OCI-M1 (cell line): Measurements from ENCODE around the gene TMEM182.

Source experiments
- DNase-seq: peaks from one replicate; lab custom pipeline; 2025; lab: John Stamatoyannopoulos, UW

TMEM182 gene

DNA sequence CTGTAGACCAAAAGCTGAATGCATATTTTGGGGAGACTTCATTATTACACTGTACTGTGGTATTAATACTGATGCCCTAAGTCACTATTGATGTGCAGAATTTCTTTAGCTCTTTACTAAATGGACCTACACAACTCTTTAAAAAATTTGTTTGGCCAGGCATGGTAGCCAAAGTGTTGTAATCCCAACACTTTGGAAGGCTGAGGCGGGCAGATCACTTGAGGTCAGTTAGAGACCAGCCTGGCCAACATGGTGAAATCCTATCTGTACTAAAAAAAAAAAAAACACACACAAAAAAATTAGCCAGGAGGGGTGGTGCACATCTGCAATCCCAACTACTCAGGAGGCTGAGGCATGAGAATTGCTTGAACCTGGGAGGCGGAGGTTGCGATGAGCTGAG is 6.4 kb downstream of the TMEM182 start:
- DNase-seq: no peak

DNA sequence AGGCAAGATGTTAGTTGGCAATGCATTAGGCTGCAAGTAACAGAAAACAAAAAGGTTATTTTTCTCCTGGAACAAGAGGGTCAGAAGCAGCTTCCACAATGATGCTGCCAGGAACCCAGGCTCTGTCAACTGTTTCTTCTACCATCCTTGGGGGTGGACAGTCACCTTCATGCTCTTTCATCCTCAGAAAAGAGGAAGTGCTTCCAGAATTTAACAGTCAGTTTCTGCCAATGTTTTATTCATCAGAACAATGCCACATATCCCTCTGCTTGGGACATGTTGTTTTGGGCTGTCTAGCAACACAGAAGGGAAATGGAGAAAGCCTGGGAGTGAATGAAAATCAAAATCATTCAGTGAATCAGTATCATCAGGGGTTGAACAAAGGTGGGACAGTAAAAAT is 7.1 kb downstream of the TMEM182 start:
- DNase-seq: no peak

DNA sequence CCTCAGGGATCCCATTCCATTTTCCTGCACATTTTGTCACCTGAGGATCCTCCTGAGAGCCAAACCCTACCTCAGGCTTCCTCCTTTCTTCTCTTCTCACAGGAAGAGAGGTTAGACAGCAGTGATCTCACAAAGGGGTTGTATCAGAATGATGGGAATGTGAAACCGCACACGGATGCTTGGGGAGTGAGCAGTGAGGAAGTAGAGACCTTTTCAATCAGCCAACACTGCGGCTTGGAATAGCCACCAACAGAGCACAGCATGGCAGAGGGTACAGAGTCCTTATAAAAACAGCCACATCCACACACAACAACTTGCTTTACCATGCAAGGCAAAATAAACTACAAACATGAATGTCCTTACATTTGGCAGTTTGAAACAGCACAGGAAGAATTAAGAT is 8.7 kb downstream of the TMEM182 start:
- DNase-seq: no peak

DNA sequence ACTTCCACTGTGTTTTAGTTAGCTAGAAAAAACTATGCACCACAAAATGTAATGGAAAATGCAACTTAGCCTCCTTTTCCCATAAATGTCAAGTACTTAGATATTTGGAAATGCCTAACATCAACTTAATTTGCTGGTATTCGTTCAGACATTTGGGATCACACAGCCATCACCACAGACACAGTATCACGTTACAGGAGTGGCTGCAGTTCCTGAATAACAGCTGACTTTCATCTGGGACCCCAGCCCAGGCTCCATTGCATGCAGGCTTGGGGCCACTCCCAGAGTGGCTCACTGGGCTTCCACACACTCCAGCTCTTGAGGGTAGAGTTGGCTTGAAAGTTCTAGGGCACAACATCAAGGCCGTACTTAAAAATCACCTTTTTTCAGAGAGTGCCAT is 9.3 kb downstream of the TMEM182 start:
- DNase-seq: no peak

DNA sequence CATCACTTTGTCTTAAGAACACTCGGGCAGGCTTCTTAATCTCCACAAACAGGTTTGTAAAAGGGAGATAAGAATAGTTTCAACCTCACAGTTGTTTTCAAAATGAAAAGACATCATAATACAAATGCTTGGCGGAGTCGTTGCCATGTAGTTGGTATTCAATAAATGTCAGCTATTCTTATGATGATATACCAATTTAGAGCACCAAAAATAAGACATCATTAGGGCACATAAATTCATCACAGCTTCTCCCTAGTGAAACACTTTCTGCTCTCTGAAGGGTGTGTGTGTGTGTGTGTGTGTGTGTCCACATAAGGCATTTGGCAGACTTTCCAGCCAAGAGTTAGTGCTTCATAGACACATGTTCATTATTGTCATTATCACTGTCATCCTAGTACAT is 10.8 kb downstream of the TMEM182 start:
- no peak for DNase-seq

DNA sequence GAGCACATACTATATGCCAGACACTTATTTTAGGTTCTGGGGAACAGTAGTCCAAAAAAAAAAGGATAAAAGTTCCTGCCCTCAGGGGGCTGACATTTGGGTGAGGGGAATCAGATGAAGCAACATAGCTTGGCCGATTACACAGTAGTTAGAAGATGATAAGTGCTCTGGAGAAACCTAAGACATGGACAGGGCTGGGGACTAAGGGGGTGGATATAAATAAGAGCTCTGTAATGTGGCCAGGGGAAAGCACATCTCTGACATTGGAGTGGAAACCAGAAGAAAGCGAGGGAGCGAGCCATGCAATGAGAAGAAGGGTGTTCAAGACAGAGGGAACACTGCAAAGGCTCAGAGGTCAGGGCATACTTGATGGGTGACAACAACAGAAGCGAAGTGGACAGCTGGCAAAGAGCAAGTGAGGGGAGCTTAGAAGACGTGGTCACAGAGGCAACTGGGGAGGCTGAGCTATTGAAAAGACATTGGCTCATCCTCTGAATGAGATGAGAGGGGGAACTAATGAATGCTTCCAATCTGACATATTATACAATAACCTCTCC is 11.4 kb downstream of the TMEM182 start:
- DNase-seq: no peak

DNA sequence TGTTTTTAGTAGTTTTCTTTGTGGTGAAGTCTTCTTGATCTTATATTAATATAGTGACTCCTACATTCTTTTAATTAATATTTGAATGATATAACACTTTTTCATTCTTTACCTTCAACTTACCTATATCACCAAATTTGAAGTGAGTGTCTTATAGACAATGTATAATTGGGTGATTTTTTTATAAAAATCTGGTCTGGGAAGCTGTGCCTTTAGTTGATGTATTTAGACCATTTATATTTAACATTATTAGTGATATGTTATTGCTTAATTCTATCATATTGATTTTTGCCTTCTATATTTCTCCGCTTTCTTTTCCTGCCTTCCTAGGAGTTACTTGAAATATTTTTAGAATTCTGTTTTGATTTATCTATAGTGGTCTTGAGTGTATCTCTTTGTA is 16.4 kb downstream of the TMEM182 start:
- DNase-seq: no peak

DNA sequence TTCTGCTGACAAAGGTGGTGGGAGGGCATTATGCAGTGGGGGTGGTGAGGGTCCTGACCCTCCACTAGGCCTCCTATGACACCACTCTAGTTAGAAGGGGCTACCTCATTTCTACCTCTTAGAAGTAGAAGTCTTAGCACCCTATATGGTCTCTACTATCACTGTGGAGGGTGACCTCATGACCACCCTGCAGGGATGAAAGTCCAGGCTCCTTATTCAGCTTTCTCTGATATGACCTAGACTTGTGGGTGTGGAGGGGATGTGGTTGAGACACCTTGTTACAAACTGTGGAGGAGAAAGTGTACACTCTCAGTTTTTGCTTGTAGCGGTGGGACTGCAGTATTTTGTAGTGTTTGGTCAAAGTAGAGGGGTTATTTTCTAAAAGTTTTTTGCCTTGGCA is 18.6 kb downstream of the TMEM182 start:
- DNase-seq: no peak

DNA sequence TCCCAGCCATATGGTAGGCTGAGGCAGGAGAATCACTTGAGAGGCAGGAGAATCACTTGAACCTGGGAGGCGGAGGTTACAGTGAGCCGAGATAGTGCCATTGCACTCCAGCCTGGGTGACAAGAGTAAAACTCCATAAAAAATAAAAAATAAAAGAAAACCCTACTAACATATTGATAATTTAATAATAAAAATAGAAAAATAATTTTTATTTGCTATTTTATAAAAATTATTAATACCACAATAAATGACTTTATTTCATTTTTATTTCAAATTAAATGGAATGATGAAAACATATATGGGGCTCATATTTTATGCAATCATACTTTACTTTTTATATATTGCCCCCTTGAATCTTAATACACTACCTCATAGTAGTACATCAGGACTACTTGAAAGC is 20.4 kb downstream of the TMEM182 start:
- DNase-seq: no peak

DNA sequence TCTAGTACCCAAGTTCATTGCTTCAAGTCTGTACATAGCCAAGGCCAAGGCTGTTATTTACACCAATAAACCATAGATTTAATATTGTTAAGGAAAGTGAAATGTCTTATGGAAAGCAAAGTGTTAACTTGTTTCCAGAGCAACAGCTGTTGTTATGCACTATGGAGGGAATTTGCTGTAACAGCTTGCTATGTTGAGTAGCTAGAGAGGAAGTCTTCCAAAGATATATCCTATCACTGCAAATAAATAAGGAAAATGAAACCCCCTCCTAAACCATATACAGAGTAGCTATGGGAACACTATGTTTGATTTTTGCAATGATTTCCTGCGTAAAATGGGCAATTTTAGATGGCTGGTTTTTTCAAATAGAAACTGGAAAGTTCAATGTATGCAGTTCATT is 21.1 kb downstream of the TMEM182 start:
- DNase-seq: no peak

DNA sequence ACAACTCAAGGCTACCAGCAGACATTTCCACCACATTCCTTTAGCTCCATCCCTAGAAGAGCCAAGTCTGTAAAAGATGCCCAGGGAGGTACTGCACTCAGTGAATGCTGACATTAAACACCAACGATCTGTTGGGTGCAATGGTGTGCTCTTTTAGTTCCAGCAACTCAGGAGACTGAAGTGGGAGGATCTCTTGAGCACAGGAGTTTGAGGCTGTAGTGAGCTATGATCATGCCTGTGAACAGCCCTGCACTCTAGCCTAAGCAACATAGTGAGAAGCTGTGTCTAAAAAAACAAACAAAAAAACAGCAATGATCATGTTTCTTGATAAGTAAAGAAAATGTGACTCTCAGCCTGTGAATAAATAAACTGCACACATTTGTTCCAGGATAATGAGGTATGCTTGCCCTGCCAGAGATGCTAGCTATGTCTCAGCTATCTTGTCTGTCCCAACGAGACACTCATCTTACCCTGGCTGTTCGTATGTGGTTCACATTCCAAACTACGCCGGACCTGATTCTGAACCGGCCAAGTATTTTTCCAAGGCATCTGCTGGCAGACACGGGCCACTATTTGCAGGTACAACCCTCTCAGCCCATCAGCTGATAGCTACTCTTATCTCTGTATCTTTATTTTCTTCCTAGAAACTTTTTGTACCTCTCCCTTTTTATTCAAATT is 21.8 kb downstream of the TMEM182 start:
- no peak for DNase-seq

DNA sequence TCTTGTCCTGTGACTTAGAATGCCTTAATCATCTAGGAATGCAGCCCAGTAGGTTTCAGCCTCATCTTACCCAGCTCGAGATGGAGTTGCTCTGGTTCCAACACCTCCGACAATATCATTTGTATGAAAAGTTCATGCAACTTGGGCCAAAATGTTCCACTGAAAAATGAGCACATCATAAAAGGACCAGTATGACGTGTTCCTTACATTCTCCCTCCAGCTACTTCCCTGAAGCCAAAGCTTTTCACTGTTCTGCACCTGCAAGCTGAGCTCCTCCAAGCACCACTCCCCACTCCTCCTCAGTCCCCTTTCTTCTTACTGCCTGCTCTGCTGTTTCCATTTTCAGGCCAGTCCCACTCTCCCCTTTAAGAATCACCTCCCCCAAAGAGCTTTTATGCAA is 23.1 kb downstream of the TMEM182 start:
- DNase-seq: no peak

DNA sequence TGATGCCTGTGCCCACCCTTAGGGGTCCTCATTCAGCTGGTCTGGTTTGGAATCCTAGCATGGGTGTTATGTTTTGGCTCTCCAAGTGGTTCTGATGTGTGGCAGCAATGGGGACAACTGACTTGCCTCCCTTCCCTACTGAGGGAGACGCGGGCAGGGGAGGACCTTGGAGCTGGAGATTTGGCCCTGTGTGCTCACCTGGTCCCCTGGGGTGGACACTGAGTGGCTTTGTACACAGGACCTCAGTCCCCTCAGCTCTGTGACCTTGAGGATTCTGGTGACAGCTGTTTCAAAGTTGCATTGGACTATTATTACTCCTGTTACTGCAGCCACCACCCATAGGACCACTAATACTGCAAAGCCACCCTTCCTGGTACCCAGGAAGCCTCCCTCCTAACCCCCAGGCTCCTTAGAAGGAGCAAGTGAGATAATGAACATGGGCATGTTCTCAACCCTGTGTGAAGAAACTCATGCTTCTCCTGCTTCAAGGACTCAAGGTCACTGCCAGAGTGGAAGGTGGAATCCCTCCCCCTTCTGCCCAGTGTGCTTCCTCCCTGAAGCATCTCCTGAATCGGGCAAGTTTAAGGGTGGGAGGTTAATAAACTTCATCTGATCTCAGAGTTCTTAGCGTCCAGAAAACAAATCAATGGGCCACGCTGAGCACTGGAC is 26.5 kb downstream of the TMEM182 start:
- DNase-seq: no peak

DNA sequence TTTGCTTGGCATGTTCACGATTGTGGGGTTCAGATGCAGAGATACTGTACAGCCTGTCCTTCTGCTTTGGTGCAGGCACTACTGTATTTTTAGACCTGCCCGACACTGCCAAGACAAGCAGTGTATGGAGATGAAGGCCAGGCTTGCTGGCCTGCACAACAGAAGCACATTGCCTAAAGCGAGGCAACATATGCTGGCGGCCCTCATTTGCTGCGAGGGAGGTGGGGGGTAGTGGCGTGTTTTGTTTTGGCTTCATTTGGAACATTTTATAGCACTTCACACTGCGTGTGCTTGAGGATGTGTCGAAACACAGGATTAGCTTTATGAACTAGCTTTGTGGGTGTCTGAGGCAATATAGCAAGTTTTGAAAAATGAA is 27.0 kb downstream of the TMEM182 start:
- DNase-seq: no peak

DNA sequence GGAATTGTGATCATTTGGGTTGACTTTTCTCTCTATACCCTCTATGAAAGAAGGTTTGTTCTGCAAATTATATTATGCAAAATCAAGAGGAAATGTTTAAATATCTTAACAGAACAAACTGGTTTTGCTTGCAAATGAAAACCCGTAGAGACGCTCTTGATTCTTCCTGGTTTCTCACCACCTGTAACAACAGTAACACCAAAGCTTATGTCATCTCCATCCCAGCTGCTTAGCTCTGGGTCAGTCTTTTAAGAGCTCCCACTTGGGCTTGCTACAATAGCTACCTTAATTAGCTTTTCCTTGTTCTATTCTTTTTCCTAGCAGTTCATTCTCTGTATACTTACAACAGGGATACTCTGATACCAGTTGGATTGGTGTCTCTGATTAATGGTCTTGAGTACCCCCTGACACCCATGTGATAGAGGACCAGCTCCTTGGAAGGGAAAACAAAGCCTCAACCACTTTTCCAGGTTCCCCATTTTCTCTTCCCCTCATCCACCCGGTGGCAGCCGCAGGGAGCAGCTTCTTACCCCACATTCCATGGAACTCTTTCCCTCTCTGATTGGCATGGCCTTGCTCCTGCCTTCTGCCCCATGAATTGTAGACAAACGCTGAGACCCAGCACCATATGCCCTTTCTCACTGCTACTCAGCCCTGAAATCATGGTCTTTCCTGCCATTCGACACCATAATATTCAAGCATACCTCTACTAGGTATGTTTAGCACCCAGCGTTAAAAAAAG is 27.7 kb downstream of the TMEM182 start:
- no peak for DNase-seq

DNA sequence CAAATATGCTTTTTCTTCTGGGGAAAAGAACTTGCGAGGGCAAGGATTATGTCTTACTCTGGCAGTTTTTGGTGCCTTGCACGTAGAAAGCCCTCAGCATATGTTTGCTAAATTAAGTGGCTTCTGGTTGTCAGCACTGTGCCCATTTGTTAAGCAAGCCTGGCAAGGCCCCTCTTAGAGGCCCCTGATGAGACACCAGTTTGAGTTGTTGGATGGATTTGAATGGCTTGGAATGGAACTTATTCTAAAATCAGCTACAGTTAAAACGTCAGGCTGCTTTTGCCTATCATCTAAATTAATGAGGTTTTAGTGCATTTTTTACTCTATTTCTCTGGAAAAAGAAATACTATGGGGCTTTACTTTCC is 28.2 kb downstream of the TMEM182 start:
- DNase-seq: no peak

DNA sequence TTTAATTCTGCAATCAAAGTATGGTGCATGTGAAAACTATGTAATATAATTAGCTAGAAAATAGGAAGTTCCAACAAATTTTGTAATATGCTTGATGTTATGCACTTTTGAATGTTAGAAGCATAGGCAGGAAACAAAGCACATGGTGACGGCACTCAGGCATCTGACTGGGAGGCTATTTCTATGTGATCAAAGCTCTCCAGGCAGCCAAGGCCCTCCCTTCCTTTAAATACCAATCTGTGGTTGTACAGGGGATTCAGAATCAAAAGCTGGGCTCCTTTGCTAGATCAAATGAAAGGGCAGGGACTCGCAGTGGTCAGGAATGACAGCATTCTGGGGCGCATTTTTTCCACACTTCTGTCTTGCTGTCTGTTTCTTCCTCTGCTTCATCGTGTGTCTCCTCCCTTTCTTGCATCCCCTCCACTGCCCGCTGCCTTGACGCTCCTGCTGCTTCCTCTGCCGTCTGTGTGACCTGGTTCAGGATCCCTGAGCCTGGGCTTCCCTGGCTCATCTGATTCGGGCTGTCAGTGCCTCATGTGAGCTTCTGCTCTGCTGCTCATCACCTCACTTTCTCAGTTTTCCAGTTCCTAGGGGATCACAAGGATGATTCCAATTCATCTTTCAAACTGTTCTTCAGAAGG is 30.9 kb downstream of the TMEM182 start:
- DNase-seq: no peak

DNA sequence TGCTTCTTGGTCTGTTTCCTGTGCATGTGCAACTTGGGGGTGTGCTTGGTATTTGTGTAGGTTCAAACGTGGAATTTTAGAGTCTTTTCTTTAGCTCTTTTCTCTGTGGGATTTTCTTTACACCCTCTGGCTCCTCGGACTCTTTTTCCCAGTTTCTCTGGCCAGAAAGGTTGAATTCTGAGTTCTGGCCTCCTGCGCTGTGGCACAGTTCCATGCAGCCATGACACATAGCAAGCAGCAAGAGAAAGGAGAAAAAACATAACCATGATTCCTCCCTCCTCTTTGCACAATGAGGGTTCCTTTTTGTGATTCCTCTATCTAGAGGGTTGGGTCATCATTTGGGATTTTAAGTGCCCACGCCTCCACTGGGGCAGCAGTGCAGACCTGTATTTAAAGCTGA is 33.8 kb downstream of the TMEM182 start:
- DNase-seq: no peak

DNA sequence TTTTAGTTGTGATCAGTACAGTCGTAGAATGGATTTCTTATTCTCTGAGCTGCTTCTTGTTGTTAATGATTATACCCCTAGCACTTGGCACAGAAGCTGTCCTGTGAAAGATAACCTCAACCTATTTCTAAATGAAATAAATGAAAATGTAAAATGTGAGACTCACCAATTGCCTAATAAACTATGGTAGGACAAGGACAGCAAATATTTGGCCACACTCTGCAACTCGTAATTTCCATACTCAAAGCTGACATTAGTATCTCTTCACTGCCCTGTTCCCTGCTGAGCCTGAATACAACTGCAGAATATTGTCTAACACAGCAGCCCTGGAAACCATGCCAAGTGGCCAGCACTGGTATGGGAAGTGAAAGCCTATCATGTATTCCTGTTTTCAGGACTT is 34.5 kb downstream of the TMEM182 start:
- DNase-seq: no peak

DNA sequence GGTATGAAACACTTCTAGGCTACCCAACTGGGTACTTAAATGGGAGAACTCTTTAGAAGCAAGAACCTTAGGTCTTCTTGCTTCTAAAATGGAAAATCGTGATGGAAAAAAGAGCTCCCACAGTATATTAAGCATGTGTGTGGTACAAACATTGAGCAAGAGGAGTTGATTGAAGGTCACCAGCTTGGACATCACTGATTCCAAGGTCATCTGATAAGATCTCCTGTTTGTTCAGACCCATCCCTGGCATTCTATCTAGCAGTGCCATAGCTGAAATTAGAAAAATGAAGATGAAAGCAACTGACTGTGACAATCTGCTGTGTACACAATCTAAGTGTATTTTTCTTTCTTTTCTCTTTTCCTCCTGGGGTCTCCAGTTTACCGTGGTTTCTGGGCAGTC is 35.7 kb downstream of the TMEM182 start:
- no peak for DNase-seq

DNA sequence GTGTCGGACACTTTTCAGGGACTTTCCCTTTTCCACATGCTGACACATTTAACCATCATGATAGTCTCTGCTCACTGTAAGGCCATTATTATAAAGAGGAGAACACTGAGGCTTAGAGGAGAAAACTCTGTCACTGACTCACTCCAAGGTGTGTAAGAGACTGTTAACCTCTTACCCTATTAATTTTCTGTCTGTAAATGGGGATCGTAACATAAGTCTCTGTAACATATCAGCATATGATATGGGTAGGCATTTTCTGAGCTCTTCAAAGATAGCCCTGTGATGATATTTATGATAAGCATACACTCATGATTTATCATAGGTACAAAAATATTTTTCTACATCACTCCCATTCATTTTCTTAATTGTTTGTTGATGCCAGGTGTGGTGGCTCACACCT is 36.4 kb downstream of the TMEM182 start:
- no peak for DNase-seq

DNA sequence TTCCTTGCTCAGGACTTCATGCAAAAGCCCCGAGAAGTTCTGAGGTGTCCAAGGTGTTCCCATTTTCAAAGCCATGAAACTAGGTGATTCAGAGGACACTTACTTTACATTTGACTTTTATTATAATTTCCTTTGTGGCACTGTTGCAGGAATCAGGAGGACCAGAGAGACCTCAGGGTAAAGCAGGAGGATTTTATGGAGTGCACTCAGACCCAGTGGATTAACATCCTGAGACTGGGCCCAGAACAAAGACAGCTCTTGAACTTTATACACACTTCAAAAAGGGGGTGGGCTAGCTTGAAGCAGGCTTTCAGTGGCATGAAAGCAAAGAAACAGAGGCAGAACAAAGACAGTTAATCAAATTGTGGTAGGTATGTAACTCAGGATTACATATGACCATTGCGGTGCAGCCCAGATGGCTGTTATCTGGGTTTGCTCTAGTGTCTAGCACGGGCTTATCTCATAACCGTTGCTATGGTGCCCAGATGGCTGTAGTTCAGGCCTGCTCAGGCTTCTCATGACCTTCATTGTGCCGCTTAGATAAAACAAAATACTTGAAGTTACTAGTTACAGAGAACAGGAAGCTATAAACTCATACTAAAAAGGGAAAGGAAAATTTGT is 39.4 kb downstream of the TMEM182 start:
- peak; percentile 95 for DNase-seq
